Uterus (tissue), 2 donors: ENCODE measurements around the gene FAM72B.
"Not testable (repeated sequence)": the region's sequence is repeated elsewhere in the genome, so short reads cannot be mapped to it uniquely, and the experiment has no call there.

ENCODE experiments used
- POLR2A ChIP-seq, 2 donors: fragments of 450-650 bp; IDR thresholded peaks; one replicate each; pipeline ENCODE4 v1.6.1; 2016; ENCODE audit warnings: antibody characterized with exemption in 2 of 2, mild to moderate bottlenecking in 1 of 2, moderate library complexity in 1 of 2
- TF ChIP-seq, protein P1 (sequence below), 4 experiments: fragments of 200-600 bp in 2 of 4; fragments of 450-650 bp in 2 of 4; sonication (generic) in 2 of 4; IDR thresholded peaks; one replicate each; pipeline ENCODE4 v1.5.1; 2016 to 2019; ENCODE audit warnings: antibody characterized with exemption in 4 of 4, mild to moderate bottlenecking in 2 of 4, moderate library complexity in 1 of 4

DNA sequence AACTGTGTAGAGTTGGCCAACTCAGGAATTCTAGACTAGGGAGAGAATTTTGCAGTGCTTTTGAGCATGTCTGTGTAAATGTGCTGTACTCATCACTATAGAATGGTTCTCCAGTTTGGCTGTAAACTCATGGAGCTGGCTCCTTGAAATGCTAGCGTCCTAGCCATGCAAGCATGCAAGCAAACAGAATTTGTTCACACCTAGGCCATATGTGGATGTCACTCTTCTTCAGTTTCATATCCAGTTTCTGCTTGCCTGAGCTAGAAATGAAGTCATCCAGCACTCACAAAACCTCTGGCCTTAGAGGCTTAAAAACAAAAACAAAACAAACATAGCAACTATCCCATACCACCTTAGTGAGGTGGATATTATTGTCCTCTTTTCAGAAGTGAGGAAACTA is 37.6 kb upstream of the FAM72B start:
- TF ChIP-seq POLR2A (IDR thresholded peaks at IDR 0.05): not testable (repeated sequence)
- TF ChIP-seq, protein P1, sequence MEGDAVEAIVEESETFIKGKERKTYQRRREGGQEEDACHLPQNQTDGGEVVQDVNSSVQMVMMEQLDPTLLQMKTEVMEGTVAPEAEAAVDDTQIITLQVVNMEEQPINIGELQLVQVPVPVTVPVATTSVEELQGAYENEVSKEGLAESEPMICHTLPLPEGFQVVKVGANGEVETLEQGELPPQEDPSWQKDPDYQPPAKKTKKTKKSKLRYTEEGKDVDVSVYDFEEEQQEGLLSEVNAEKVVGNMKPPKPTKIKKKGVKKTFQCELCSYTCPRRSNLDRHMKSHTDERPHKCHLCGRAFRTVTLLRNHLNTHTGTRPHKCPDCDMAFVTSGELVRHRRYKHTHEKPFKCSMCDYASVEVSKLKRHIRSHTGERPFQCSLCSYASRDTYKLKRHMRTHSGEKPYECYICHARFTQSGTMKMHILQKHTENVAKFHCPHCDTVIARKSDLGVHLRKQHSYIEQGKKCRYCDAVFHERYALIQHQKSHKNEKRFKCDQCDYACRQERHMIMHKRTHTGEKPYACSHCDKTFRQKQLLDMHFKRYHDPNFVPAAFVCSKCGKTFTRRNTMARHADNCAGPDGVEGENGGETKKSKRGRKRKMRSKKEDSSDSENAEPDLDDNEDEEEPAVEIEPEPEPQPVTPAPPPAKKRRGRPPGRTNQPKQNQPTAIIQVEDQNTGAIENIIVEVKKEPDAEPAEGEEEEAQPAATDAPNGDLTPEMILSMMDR (IDR thresholded peaks at IDR 0.05): not testable (repeated sequence)
